ENCODE results near the gene COX18. TPM values are rescaled to one million over a fixed set of nuclear protein-coding genes. Genes with fewer than 3 reads are reported as not detected.

Gene COX18
- total RNA-seq, 2 experiments from 2014 or later: 20.9 to 21.1 TPM

GRCh38 chr4:73007526-73008100 is 61.9 kb downstream of the COX18 start:
- peaks cover 20% of the 10 kb centered on the region for H3K27me3 Mint-ChIP-seq (ENCODE audit: low read depth)
- no peaks in the 10 kb centered on the region for H3K36me3 Mint-ChIP-seq (ENCODE audit: low read depth)
- H3K27ac Mint-ChIP-seq: no peak overlapping the region
- H3K9me3 Mint-ChIP-seq: peaks cover 6% of the 10 kb centered on the region
- H3K4me1 Mint-ChIP-seq (ENCODE audit: low read depth): no peaks in the 10 kb centered on the region
- no peak for DNase-seq
- H3K4me3 Mint-ChIP-seq: no peak overlapping the region
- CTCF ChIA-PET: interaction anchor here (0.6 kb wide), 1 partner anchor 305 kb away, joined by 3 read pairs; no protein-coding TSS in a partner anchor
- intact Hi-C loops (cut with micrococcal nuclease): no loop called here

- no peaks in the 10 kb centered on the region for H3K4me1 Mint-ChIP-seq (ENCODE audit: low read depth)
- H3K27me3 Mint-ChIP-seq (ENCODE audit: low read depth): peaks cover 23% of the 10 kb centered on the region
- H3K27ac Mint-ChIP-seq: no peak overlapping the region
- intact Hi-C loops (cut with micrococcal nuclease): no loop called here
- DNase-seq: no peak
- no peaks in the 10 kb centered on the region for H3K36me3 Mint-ChIP-seq (ENCODE audit: low read depth)
- H3K9me3 Mint-ChIP-seq: peaks cover 3% of the 10 kb centered on the region
- CTCF ChIA-PET: no interaction called here
- no peak overlapping the region for H3K4me3 Mint-ChIP-seq
Measured at GRCh38 chr4:73006286-73006990, 63.1 kb downstream of the COX18 start.

GRCh38 chr4:73005514-73005913 is 64.0 kb downstream of the COX18 start:
- H3K4me1 Mint-ChIP-seq (ENCODE audit: low read depth): no peaks in the 10 kb centered on the region

More at GRCh38 chr4:73005514-73005913, 64.0 kb downstream of the COX18 start:
- CTCF ChIA-PET: no interaction called here
- DNase-seq: no peak
- Mint-ChIP-seq H3K27me3 (ENCODE audit: low read depth) (peaks cover 24% of the 10 kb centered on the region), H3K36me3 (ENCODE audit: low read depth) (no peaks in the 10 kb centered on the region), H3K9me3 (peaks cover 3% of the 10 kb centered on the region), H3K4me3 (no peak overlapping the region), H3K27ac (no peak overlapping the region)
- intact Hi-C loops (cut with micrococcal nuclease): no loop called here

Other genes with a start within 250 kb of the COX18 start
- gene ANKRD17, start 189.1 kb upstream of the COX18 start, total RNA-seq: 10 to 100 TPM; 42.3 to 44.2 TPM

Data from activated naive CD4-positive, alpha-beta T cell treated with anti-CD3 and anti-CD28 coated beads for 36 hours (primary cell).